GM18868 (cell line): Measurements from ENCODE around the gene MAP3K15.
"Not testable (repeated sequence)": the region's sequence is repeated elsewhere in the genome, so short reads cannot be mapped to it uniquely, and the experiment has no call there.

ENCODE experiments used
- ATAC-seq: cut with Tn5 transposase; IDR thresholded peaks from one replicate; pipeline ENCODE4 v1.9.1; 2021; ENCODE audit warnings: mild to moderate bottlenecking, moderate library complexity; ENCODE audit not compliant: unreplicated experiment

MAP3K15 gene

DNA sequence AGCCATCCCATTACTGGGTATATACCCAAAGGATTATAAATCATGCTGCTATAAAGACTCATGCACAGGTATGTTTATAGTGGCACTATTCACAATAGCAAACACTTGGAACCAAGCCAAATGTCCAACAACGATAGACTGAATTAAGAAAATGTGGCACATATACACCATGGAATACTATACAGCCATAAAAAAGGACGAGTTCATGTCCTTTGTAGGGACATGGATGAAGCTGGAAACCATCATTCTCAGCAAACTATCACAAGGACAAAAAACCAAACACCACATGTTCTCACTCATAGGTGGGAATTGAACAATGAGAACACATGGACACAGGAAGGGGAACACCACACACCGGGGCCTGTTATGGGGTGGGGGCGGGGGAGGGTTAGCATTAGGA is 92.6 kb downstream of the MAP3K15 start:
- ATAC-seq: not testable (repeated sequence)

DNA sequence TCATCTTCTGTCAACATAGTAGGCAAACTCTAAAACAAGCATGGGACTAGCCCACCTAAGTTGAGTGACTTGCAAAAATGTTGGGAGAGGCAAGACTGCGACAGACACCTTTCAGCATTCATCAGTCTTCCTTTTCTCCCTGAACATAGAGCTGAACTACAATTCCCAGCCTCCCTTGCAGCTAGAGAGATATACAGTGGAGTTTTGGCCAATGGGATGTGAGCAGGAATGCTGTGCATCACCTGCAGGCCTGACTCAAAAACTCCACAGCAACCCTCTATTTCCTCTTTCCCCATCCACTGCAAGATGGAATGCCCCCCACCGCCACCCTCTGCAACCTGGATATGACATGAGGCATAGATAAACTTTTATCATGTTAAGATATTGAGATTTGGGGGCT is 105.0 kb downstream of the MAP3K15 start:
- ATAC-seq: no peak

DNA sequence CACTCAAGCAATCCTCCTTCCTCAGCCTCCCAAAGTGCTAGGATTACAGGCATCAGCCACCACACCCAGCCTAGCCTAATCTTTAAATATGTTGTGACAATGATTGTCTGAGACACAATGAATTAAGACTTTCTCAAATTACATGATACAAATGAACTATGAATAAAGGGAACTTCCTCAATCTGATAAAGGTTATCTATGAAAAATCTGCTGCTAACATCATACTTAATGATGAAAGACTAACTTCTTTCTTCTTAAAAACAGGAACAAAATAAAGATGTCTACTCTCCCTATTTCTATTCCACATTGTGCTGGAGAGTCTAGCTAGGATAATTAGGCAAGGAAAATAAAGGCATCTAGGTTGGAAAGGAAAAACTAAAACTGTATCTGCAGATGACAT is 111.6 kb downstream of the MAP3K15 start:
- no peak for ATAC-seq

DNA sequence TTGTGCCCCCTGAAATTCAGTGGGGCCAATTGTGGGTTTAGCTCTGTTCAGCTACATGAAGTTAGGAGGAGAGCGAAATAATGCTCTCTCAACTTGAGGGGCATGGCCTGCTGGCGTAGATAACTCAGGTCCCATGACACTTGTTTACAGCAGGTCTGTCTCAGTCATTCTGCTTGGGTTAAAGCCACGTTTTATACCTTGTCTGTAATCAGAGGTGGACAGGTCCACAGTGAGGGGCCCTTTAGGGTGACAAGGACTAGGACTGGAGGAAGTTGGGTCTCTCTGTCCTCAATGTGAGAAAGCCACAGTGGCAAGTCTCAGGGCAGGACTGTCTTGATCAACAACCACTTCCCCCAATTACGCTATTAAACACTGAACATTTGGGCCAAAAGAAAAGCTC is 122.6 kb downstream of the MAP3K15 start:
- ATAC-seq: no peak

DNA sequence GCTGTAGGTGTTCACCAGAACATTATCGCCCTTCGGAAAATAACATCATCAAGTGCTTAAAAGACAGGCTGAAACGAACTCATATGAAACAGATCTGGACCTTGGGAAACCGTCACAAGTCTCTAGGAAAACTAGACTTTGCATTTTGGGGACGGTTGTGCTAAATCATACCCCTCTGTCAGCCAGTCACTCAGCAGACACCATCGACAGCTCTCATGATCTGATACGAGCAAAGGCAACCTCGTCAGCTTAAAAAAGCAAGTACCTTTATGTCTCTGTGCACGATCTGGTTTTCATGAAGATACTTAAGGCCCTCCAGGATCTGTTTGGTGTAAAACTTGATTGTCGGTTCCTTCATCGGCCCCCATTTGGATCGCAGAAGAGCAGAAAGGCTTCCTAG is 123.2 kb downstream of the MAP3K15 start:
- ATAC-seq: no peak

DNA sequence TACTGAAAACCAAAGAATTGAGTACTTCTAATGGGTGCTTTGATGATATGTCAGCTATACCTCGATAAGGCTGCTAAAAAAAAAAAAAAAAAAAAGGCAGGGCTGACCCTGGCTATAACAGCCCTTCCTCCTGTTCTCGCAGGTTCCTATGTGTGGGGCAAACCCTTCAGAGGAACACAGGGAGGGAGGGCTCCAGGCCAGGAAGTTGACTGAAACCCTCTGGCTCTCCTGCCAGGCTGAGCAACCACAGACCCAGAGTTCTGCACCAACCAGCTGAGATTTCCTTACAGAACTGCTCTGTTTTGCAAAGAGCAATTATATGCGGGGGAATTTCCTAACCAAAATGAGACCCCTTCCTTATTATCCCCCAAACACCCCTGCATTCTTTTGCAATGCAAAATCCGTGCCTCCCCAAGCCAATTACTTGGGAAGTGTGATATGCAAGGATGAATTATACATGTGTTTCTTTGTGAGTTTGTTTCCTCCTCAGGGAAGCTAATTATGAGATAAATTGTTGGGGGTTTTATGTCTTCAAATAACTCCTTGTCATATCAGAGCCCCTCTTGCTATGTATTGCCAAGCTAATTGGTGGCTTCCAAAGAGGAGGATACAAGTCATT is 126.0 kb downstream of the MAP3K15 start:
- ATAC-seq: no peak

DNA sequence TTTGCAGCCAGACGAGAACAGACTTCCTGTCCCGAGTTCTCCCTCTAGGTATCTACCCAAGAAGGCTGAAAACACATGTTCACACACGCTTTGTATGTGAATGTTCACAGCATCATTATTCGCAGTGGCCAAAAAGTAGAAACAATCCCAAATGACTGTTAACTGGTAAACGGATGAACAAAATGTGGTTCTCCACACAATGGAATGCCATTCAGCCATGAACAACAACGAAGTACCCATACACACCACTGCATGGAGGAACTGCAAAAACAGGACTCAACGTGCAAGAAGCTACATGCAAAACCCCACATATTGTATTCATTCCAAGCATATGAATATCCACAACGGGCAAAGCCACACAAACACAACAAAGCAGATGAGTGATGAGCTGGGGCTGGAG is 126.6 kb downstream of the MAP3K15 start:
- no peak for ATAC-seq

DNA sequence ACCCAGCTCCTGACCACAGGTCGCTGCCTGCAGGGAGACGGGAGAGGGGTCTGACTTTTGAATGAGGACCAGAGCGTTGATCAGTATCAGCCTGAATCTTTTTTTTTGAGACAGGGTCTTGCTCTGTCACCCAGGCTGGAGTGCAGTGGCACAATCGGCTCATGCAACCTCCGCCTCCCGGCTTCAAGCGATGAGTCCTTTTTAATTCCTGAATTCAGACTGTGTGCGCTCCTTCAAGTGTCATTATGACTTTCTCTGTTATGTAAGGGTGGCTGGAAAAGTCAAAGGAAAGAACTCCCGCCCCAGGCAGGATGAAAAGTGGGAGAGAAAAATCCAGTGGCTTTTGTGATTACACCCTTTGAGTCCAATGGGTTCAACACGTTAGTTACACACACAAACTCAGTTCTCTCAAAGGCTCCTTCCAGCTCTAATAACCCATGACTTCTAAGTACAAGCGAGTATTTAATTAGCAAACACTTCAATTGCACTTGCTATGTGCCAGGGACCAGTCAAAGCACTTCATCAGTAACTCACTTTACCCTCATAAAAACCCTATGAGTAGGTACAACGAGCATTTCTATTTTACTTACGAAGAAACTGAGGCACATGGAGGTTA is 127.1 kb downstream of the MAP3K15 start:
- ATAC-seq: no peak

DNA sequence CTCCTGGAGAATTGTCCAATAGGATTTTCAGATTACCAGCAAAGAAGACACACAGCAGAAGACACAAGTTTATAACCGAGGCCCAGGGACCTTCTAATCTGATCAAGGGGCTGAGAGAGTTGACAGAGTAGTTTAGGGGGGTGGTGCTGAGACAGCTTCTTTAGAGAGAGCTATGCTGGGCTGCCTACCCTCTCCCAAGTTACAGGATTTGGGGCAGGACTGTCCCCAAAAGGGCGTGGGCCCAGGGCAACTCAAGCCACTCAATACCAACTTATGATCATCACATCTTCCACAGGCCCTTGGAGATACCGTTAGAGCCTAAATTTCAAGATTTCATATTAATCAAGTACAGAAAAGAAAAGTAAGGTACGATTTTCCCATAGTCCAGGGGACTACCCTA is 128.6 kb downstream of the MAP3K15 start:
- ATAC-seq: no peak

DNA sequence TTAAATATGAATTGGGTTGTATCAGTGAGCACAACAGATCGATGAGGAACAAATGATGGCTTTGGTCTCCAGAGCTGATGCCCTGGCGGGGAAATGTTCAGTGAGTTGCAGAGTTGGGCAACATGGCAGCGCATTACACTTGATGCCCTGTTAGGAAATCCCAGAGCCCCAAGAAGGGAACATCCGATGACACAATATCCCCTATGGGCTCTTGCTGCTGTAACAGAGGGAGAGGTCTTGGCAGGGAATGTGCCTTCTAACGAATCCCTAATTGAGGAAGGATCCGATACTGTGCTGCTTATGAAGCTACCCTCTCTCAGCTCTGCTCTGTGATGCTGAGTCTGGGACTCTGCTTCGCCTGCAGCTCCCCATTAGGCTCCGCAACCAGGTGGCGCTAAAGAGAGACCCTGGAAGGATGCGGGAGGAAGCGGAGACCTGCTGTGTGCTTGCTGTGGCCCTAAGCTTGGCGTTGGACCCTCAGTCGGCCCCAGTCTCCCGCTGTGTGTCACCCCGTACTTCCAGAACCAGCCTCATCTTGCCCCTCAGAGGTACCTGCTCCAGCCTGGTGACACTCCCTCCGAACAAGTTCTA is 132.7 kb downstream of the MAP3K15 start:
- peak; percentile 78 for ATAC-seq

DNA sequence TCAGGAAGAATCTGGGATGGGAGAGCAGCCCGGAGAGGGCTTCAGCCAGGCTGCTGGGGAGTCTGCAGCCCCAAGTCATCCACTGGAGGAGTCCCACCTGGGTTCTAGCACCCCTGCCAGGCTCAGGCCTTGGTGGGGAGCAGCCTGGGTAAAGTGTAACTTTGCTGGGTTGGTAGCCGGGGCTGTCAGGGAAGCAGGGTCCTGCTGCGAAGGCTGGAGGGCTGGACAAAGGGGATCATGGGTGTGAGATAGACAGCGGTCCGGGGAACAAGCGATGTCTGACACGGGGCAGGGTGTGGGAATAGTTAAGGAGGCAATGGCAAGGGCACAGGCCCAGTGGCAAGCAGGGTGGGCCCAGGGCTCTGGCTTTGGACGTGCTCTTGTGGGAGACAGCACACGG is 134.0 kb downstream of the MAP3K15 start:
- no peak for ATAC-seq

DNA sequence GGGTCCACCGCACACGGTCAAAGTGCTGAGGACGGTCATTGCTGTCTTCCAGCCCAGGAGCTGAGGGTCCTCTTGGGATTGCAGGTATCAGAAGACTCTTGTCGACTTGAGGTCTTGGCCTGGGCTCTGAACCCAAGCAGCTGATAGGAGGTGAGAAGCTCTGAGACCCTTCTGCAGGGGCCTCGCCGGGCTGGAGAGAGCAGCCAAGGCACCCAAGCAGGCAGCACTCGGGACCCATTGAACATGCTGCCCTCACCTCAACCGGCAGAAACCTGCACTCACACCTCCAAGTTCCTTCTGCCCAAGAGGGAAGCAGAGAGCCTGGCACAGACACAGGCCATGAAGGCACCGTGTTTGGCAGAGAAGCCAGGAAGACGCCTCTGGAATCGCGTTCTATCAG is 137.5 kb downstream of the MAP3K15 start:
- no peak for ATAC-seq

DNA sequence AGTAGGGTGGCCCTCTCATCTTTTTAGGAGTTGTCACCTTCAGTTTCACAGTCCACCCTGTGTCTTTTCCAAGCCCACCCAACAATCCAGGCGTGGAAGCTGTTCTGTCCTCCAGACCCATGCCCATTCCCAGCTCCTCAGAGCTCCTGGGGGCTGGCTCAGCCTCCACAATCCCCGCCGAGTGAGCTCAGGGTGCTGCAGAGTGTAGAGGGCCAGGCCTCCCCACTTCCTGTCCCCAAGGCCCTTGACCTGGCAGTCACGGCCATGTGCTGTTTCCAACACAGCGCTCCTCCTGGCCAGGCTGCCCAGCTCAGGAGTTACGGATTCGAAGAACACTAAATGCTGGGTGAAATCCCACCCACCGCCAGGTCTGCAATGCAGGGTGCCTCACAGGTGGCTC is 139.8 kb downstream of the MAP3K15 start:
- no peak for ATAC-seq

DNA sequence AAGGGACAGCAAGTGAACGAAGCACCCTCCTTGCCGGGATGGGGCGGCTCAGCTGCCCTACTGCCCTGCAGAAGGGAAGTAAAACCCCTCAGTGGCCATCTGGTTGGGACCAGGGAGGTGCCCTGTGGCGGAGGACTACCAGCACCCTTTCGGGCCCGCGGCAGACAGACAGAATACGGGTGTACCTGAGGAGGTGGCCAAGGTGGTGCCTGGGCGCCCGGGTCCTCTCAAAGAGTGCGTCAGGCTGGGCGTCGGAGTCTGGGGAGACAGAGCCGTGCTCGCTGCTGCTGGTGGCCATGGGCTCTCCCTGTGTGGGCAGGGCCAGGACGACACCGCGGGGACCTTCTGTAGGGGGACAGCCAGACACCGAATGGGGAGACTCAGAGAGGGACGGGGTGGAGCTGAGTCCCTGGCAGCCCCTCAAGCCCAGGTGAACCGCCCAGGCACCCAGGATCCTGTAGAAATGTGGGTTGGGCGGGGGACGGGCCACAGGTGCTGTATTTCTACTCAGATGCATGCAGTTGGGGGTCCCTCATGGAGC is 141.9 kb downstream of the MAP3K15 start:
- ATAC-seq: no peak

DNA sequence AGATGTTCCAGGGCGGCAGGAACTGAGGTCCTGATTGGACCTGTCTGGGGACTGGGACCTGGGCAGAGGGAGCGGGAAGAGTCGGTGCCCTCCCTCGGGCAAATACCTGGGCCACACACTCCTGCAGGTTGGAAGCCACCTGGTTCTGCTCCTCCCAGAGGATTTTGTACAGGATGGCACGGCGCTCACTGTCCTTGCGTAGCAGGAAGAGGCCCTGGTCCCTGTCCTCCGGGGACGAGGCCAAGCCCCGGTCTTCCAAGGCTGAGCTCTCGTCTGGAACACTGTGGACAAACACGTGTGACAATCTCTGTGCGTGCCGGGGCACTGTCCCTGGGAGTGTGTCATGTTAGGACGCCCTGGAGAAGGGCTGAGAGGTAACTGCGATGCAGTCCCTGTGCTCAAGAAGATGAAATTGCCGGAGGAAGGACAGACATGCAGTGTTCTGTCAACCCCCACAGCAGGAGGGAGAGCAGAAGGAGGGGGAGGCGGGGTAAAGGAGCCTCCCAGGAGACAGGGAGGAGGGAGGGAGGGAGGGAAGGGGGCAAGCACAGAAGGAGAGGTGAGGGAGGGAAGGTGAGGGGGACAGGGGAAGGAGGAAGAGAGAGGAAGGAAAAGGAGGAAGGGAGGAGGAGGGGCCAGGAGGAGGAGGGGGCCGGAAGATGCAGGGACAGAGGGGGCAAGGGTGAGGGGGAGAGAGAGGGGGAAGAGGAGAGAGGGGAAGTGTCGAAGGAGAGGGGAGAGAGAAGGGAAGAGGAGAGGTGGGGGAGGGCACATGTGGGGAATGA is 142.6 kb downstream of the MAP3K15 start:
- ATAC-seq: peak; percentile 26

DNA sequence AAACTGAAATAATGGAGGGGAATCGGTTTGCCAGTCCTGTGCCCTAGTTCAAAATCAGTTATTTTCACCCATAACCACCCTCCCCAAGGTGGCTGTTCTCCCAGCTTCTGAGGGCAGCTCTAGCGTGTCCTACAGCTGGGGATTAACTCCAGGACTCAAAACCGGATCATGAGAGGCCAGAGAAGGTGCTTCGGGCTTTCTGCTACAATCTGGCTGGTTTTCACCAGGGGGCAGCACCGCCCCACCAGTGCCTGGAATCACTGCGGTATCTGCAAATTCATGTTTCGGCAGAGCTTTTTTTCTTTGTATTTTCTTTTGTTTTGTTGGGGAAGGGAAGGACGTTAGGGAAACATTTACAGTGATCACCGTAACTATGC is 143.2 kb downstream of the MAP3K15 start:
- peak; percentile 90 for ATAC-seq

DNA sequence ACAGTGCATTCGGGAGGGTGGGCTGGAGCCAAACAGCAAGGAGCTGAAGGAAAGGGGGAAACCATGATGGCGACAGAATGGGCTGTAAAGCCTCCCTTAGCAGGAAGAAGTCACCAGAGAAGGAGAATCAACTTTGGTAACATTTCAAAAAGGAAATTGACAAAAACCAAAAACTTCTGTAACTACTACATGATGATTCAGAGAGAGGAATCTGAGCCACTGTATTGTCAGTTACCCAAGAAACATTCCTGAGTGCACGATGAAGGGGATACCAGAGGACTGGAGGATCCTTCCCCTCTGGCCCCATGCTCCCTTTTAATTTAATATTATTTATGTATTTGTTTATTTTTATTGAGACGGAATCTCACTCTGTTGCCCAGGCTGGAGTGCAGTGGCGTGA is 145.2 kb downstream of the MAP3K15 start:
- no peak for ATAC-seq

DNA sequence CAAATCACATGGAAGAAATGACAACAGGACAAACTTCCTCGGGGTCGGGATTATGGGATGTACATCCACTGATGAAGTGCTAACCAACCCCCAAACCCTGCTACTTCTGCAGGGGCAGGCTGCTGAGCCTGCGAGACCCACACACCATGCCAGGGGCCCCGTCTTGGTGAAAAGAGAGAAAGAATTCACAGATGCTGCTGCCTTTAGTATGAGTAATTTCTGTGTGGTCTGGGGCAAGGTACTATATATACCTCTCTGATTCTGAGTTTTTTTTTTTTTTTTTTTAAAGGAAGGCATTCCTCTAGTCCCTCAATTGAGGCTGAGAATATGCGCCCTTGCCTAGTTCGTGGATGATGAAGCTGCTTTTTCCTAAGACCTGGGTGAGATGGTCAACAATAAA is 146.7 kb downstream of the MAP3K15 start:
- ATAC-seq: no peak

DNA sequence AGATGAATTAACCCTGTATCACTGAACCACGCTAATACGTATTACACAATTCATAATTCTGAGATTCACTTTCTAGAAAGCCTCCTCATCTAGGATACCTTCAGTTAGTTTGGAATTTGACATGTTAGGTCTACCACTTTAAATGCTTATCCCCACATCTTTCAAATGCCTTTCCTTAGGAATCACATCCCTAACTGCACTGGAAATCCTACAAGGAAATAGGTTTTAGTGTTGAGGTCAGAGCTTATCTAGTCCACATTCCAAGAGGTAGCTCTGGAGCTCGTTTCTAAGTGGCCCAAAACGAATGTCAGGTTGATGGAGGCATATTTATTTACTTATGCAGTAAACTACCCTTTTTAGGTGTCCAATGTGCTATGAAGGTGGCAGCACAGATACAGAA is 153.6 kb downstream of the MAP3K15 start:
- no peak for ATAC-seq

DNA sequence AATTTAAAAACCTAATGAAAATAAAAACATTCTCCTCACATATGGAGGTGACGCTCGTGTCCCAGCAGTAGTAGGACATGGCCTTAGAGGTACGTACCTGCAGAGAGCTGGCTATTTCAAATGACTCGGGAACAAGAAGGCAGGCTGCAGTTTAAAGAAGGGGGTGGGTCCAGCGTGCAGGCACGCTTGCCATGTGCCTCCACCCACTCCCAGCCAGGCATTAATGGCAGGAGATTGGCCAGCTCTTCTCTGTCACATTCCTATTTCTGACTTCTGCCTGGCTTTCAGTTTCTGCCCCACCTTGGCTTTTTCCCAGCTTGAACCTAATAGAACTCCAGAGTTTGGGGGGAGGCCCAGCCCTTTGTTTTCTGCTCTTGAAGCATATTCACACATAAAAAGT is 154.4 kb downstream of the MAP3K15 start:
- no peak for ATAC-seq

DNA sequence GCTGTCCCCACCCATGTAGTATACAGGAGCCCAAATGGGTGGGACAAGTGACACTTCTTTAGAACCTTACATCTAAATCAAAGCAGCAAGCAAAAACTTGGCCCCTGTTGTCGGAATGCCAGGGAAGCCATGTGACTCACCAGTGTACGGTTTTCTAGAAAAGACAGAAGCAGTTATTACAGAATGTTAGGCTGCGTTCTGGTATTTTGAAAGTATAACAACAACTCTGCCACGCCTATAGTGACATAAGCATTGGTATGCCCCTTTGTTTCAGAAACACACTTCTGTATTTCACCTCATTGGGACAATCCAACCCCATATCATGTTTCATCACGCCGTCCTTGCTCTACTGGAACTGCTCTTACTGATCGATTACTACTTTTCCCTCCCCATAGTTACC is 156.8 kb downstream of the MAP3K15 start:
- no peak for ATAC-seq

DNA sequence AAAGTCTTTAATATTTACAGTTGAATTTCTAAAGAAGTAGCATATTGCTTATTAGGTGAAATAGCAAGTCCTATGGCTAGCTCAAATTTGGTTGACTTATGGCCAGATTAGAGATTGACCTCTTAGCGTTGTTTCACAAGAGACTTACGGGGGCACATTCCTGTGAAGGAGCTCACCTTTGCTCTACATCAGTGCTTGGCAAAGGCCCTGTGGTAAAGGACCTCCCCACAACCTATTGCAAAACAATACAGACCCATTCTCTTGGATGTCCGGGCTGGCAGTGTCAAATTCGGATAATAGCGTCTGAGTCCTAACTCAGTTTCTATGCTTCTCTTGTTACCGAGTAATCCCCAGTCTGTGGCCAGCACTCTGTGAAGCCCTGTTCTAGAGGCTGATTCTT is 160.7 kb downstream of the MAP3K15 start:
- no peak for ATAC-seq
